PFSK-1 (cell line): ENCODE results near the gene OSBPL8.

ENCODE experiments used
- FOXP2 ChIP-seq: optimal IDR thresholded peaks from 2 replicates; pipeline ENCODE3; 2011; ENCODE audit warnings: borderline replicate concordance, control low read depth, inconsistent platforms; ENCODE audit not compliant: insufficient read depth; ENCODE audit errors: extremely low read length, extremely low read depth
- POLR2AphosphoS5 ChIP-seq: IDR thresholded peaks from 2 replicates; pipeline ENCODE4 v1.6.1; 2012; ENCODE audit warnings: low read depth, mild to moderate bottlenecking, control low read depth, low read length, moderate library complexity
- REST ChIP-seq, 2 experiments: IDR thresholded peaks; 2 replicates each; pipeline versions ENCODE4 v1.6.1 to v1.8.0; 2011 to 2012; ENCODE audit warnings: low read depth in 2 of 2, low read length in 2 of 2, control low read depth in 1 of 2, inconsistent platforms in 1 of 2, mild to moderate bottlenecking in 1 of 2, moderate library complexity in 1 of 2; ENCODE audit not compliant: insufficient read depth in 1 of 2
- SIN3A ChIP-seq: IDR thresholded peaks from 2 replicates; pipeline ENCODE4 v1.6.1; 2012; ENCODE audit warnings: mild to moderate bottlenecking, low read length, moderate library complexity, borderline replicate concordance; ENCODE audit not compliant: insufficient read depth
- TAF1 ChIP-seq: IDR thresholded peaks from 2 replicates; pipeline ENCODE4 v1.6.1; 2012; ENCODE audit warnings: low read length, control low read depth, borderline replicate concordance; ENCODE audit not compliant: insufficient read depth

Gene OSBPL8

GRCh38 chr12:76317976-76318375 is 241.6 kb downstream of the OSBPL8 start:
- no peak for TF ChIP-seq FOXP2
- no peak for TF ChIP-seq SIN3A
- TF ChIP-seq POLR2AphosphoS5, result no peak
- TF ChIP-seq REST (IDR thresholded peaks at IDR 0.05; ENCODE audit: insufficient read depth in 1 of 2, low read depth in 2 of 2, low read length in 2 of 2), result no peak
- TF ChIP-seq TAF1, result no peak

GRCh38 chr12:76316468-76316867 is 243.1 kb downstream of the OSBPL8 start:
- TF ChIP-seq TAF1, result no peak
- TF ChIP-seq FOXP2, result no peak
- TF ChIP-seq REST (IDR thresholded peaks at IDR 0.05; ENCODE audit: insufficient read depth in 1 of 2, low read depth in 2 of 2, low read length in 2 of 2), result no peak
- no peak for TF ChIP-seq SIN3A
- TF ChIP-seq POLR2AphosphoS5, result no peak

- no peak for TF ChIP-seq FOXP2
- no peak for TF ChIP-seq REST (IDR thresholded peaks at IDR 0.05; ENCODE audit: insufficient read depth in 1 of 2, low read depth in 2 of 2, low read length in 2 of 2)
- no peak for TF ChIP-seq POLR2AphosphoS5
- TF ChIP-seq SIN3A, result no peak
- no peak for TF ChIP-seq TAF1
Observed at GRCh38 chr12:76313299-76313698, 246.3 kb downstream of the OSBPL8 start.

- TF ChIP-seq REST (IDR thresholded peaks at IDR 0.05; ENCODE audit: insufficient read depth in 1 of 2, low read depth in 2 of 2, low read length in 2 of 2) (no peak), FOXP2 (no peak), TAF1 (no peak)
Observed at GRCh38 chr12:76312315-76312714, 247.3 kb downstream of the OSBPL8 start.

GRCh38 chr12:76311796-76312195 is 247.8 kb downstream of the OSBPL8 start:
- no peak for TF ChIP-seq REST (IDR thresholded peaks at IDR 0.05; ENCODE audit: insufficient read depth in 1 of 2, low read depth in 2 of 2, low read length in 2 of 2)
- no peak for TF ChIP-seq TAF1
- TF ChIP-seq POLR2AphosphoS5, result no peak
- TF ChIP-seq SIN3A, result no peak
- TF ChIP-seq FOXP2, result no peak
